ENCODE measurements around the gene HSD17B1.
A peak's percentile ranks its signal among the peaks of the same experiment; 100 is the strongest.

The HSD17B1 gene

GRCh38 chr17:42514867-42515266 is 37.9 kb upstream of the HSD17B1 start:
- Histone ChIP-seq H3K9ac (ENCODE audit: low read depth, low read length, poor library complexity, severe bottlenecking) (no peak overlapping the region), H3K4me3 (ENCODE audit: low read length, poor library complexity, severe bottlenecking) (no peak overlapping the region), H3K9me2 (replicated peaks; ENCODE audit: low read depth, low read length) (no peaks in the 10 kb centered on the region), H3K4me1 (ENCODE audit: insufficient read depth, low read length, poor library complexity, severe bottlenecking) (peaks cover 31% of the 10 kb centered on the region), H2AFZ (ENCODE audit: low read length) (no peak overlapping the region), H3K4me2 (ENCODE audit: low read depth, low read length, poor library complexity, severe bottlenecking) (no peak overlapping the region), H3K9me3 (ENCODE audit: insufficient read depth, low read depth, low read length) (no peaks in the 10 kb centered on the region), H3K79me2 (ENCODE audit: insufficient read depth, low read length) (no peaks in the 10 kb centered on the region), H4K20me1 (ENCODE audit: insufficient read depth, low read length, poor library complexity, severe bottlenecking) (no peaks in the 10 kb centered on the region), H3K27me3 (ENCODE audit: insufficient read depth, low read length, poor library complexity, severe bottlenecking) (no peaks in the 10 kb centered on the region), H3K36me3 (ENCODE audit: insufficient read depth, low read length) (no peaks in the 10 kb centered on the region), H3F3A (ENCODE audit: low read depth) (no peaks in the 10 kb centered on the region)
- TF ChIP-seq CTCF (conservative IDR thresholded peaks at IDR 0.05; ENCODE audit: low read length) (no peak), EZH2phosphoT487 (IDR thresholded peaks at IDR 0.05; ENCODE audit: borderline replicate concordance) (no peak)

- no peak overlapping the region for H3K4me3 ChIP-seq (ENCODE audit: low read length, poor library complexity, severe bottlenecking)
- no peaks in the 10 kb centered on the region for H3K9me2 ChIP-seq (replicated peaks; ENCODE audit: low read depth, low read length)
- no peaks in the 10 kb centered on the region for H4K20me1 ChIP-seq (ENCODE audit: insufficient read depth, low read length, poor library complexity, severe bottlenecking)
- H3K9ac ChIP-seq (ENCODE audit: low read depth, low read length, poor library complexity, severe bottlenecking), result no peak overlapping the region
- H3K4me1 ChIP-seq (ENCODE audit: insufficient read depth, low read length, poor library complexity, severe bottlenecking), result peaks cover 37% of the 10 kb centered on the region
- peak overlapping the region; percentile 12 for H3K4me2 ChIP-seq (ENCODE audit: low read depth, low read length, poor library complexity, severe bottlenecking)
- H3K27me3 ChIP-seq (ENCODE audit: insufficient read depth, low read length, poor library complexity, severe bottlenecking), result no peaks in the 10 kb centered on the region
- no peaks in the 10 kb centered on the region for H3K36me3 ChIP-seq (ENCODE audit: insufficient read depth, low read length)
- H2AFZ ChIP-seq (ENCODE audit: low read length), result no peak overlapping the region
- no peaks in the 10 kb centered on the region for H3F3A ChIP-seq (ENCODE audit: low read depth)
- TF ChIP-seq CTCF (conservative IDR thresholded peaks at IDR 0.05; ENCODE audit: low read length) (peak; percentile 99), EZH2phosphoT487 (IDR thresholded peaks at IDR 0.05; ENCODE audit: borderline replicate concordance) (no peak)
- H3K79me2 ChIP-seq (ENCODE audit: insufficient read depth, low read length), result no peaks in the 10 kb centered on the region
- no peaks in the 10 kb centered on the region for H3K9me3 ChIP-seq (ENCODE audit: insufficient read depth, low read depth, low read length)
Measured at GRCh38 chr17:42517516-42517915, 35.2 kb upstream of the HSD17B1 start.

- no peak overlapping the region for H2AFZ ChIP-seq (ENCODE audit: low read length)
- TF ChIP-seq CTCF (conservative IDR thresholded peaks at IDR 0.05; ENCODE audit: low read length) (no peak), EZH2phosphoT487 (IDR thresholded peaks at IDR 0.05; ENCODE audit: borderline replicate concordance) (no peak)
- H3K36me3 ChIP-seq (ENCODE audit: insufficient read depth, low read length), result no peaks in the 10 kb centered on the region
- no peaks in the 10 kb centered on the region for H3K9me3 ChIP-seq (ENCODE audit: insufficient read depth, low read depth, low read length)
- no peaks in the 10 kb centered on the region for H3K9me2 ChIP-seq (replicated peaks; ENCODE audit: low read depth, low read length)
- no peaks in the 10 kb centered on the region for H3F3A ChIP-seq (ENCODE audit: low read depth)
- H3K4me2 ChIP-seq (ENCODE audit: low read depth, low read length, poor library complexity, severe bottlenecking), result peak overlapping the region; percentile 7
- no peak overlapping the region for H3K4me3 ChIP-seq (ENCODE audit: low read length, poor library complexity, severe bottlenecking)
- no peaks in the 10 kb centered on the region for H3K79me2 ChIP-seq (ENCODE audit: insufficient read depth, low read length)
- H3K9ac ChIP-seq (ENCODE audit: low read depth, low read length, poor library complexity, severe bottlenecking), result no peak overlapping the region
- no peaks in the 10 kb centered on the region for H3K27me3 ChIP-seq (ENCODE audit: insufficient read depth, low read length, poor library complexity, severe bottlenecking)
- H3K4me1 ChIP-seq (ENCODE audit: insufficient read depth, low read length, poor library complexity, severe bottlenecking), result peaks cover 37% of the 10 kb centered on the region
- H4K20me1 ChIP-seq (ENCODE audit: insufficient read depth, low read length, poor library complexity, severe bottlenecking), result no peaks in the 10 kb centered on the region
Measured at GRCh38 chr17:42518046-42518754, 34.5 kb upstream of the HSD17B1 start.
